GM12874 (cell line): ENCODE data around the gene KCNH1.

Experiments used
- CTCF ChIP-seq: IDR thresholded peaks from 2 replicates; pipeline ENCODE4 v1.5.1; 2011; ENCODE audit warnings: low read depth, mild to moderate bottlenecking, control low read depth, low read length, moderate library complexity; ENCODE audit not compliant: insufficient read depth

KCNH1 gene

GRCh38 chr1:210706246-210706645 is 427.7 kb downstream of the KCNH1 start:
- no peak for TF ChIP-seq CTCF

GRCh38 chr1:210705086-210705485 is 428.9 kb downstream of the KCNH1 start:
- no peak for TF ChIP-seq CTCF

- no peak for TF ChIP-seq CTCF
Observed at GRCh38 chr1:210703593-210703992, 430.4 kb downstream of the KCNH1 start.

GRCh38 chr1:210702506-210702905 is 431.4 kb downstream of the KCNH1 start:
- no peak for TF ChIP-seq CTCF

GRCh38 chr1:210700511-210700910 is 433.4 kb downstream of the KCNH1 start:
- TF ChIP-seq CTCF, result no peak

- TF ChIP-seq CTCF, result no peak
Observed at GRCh38 chr1:210700083-210700482, 433.9 kb downstream of the KCNH1 start.

- no peak for TF ChIP-seq CTCF
Observed at GRCh38 chr1:210698661-210699060, 435.3 kb downstream of the KCNH1 start.

- TF ChIP-seq CTCF, result no peak
Observed at GRCh38 chr1:210697185-210697584, 436.8 kb downstream of the KCNH1 start.
